AG10803 (cell line): ENCODE measurements around the gene TNKS1BP1.

Experiments
- DNase-seq: peaks from one replicate; pipeline ENCODE4 v3.0.0; 2010; ENCODE audit warnings: low read depth
- H3K4me3 ChIP-seq: 2 replicates; pipeline ENCODE4 v1.5.1; 2011; ENCODE audit warnings: mild to moderate bottlenecking, low read length, control low read depth
- CTCF ChIP-seq: conservative IDR thresholded peaks from 2 replicates; pipeline ENCODE4 v1.5.1; 2011; ENCODE audit warnings: mild to moderate bottlenecking, low read length, control low read depth, inconsistent platforms

TNKS1BP1 gene

GRCh38 chr11:57306161-57306876, 18.4 kb downstream of the TNKS1BP1 start:
- no peak for TF ChIP-seq CTCF
- DNase-seq = no peak
- H3K4me3 ChIP-seq = no peak overlapping the region

GRCh38 chr11:57305523-57305922, 19.2 kb downstream of the TNKS1BP1 start:
- H3K4me3 ChIP-seq = no peak overlapping the region
- DNase-seq = no peak
- no peak for TF ChIP-seq CTCF

GRCh38 chr11:57303990-57304579, 20.7 kb downstream of the TNKS1BP1 start:
- DNase-seq = peak; percentile 40
- no peak overlapping the region for H3K4me3 ChIP-seq

GRCh38 chr11:57303280-57303989, 21.3 kb downstream of the TNKS1BP1 start:
- TF ChIP-seq CTCF = no peak
- no peak for DNase-seq
- H3K4me3 ChIP-seq = no peak overlapping the region

More at GRCh38 chr11:57303990-57304579, 20.7 kb downstream of the TNKS1BP1 start:
- TF ChIP-seq CTCF = no peak

GRCh38 chr11:57302489-57302888, 22.3 kb downstream of the TNKS1BP1 start:
- no peak for TF ChIP-seq CTCF

GRCh38 chr11:57301711-57302423, 22.9 kb downstream of the TNKS1BP1 start:
- DNase-seq = no peak
- no peak overlapping the region for H3K4me3 ChIP-seq
- no peak for TF ChIP-seq CTCF

More at GRCh38 chr11:57302489-57302888, 22.3 kb downstream of the TNKS1BP1 start:
- DNase-seq = no peak
- no peak overlapping the region for H3K4me3 ChIP-seq
